ENCODE measurements around the gene PDE1A.

- no peak for TF ChIP-seq CTCF (IDR thresholded peaks at IDR 0.05; ENCODE audit: insufficient read depth, low read length)
- TF ChIP-seq POLR2AphosphoS5 (IDR thresholded peaks at IDR 0.05; ENCODE audit: low read depth) = no peak
- no peak for TF ChIP-seq SPI1 (IDR thresholded peaks at IDR 0.05; ENCODE audit: borderline replicate concordance, low read depth)
Measured at GRCh38 chr2:182447163-182447562, 20.3 kb upstream of the PDE1A start.

Data from HL-60 (cell line).